ENCODE data around the gene KRT10.
"Not testable (repeated sequence)": the region's sequence is repeated elsewhere in the genome, so short reads cannot be mapped to it uniquely, and the experiment has no call there.

The KRT10 gene

GRCh38 chr17:40822132-40822812 lies at the start of gene KRT10:
Gene KRT10 (minus strand): TSS chr17:40822614. CDS start chr17:40822585, 29 bp downstream.
- no peak for DNase-seq

GRCh38 chr17:40871316-40871715 lies 48.9 kb upstream of the KRT10 start:
- no peak for DNase-seq

GRCh38 chr17:40870136-40870535 lies 47.7 kb upstream of the KRT10 start:
- no peak for DNase-seq

DNA sequence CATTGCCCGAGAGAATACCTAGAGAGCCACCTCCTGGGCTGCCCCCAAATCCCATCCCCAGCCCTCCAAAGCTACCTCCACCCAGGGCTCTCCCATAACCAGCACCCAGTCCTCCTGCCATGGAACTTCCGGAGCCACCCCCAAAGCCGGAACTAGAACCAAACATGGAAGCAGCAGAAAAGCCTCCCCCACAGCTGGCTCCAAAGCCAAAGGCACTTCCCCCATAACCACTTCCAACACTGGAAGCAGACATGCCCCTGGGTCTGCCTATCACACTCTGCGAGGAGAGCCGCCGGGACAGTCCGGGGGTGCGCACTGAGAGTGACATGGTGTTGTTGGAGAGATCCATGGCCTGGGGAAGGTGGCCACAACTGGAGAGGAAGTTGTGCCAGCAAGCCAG lies 44.4 kb upstream of the KRT10 start, which contains the start of gene KRT12:
Gene KRT12 (minus strand): TSS at position 386 of the 400 bp plus-strand sequence. CDS start 37 bp downstream, at position 349.
- DNase-seq, result no peak

GRCh38 chr17:40864661-40865390 lies 42.4 kb upstream of the KRT10 start:
- no peak for DNase-seq

GRCh38 chr17:40862985-40863733 lies 40.7 kb upstream of the KRT10 start:
- DNase-seq, result no peak

- no peak for DNase-seq
Observed at GRCh38 chr17:40859536-40859935, 37.1 kb upstream of the KRT10 start.

DNA sequence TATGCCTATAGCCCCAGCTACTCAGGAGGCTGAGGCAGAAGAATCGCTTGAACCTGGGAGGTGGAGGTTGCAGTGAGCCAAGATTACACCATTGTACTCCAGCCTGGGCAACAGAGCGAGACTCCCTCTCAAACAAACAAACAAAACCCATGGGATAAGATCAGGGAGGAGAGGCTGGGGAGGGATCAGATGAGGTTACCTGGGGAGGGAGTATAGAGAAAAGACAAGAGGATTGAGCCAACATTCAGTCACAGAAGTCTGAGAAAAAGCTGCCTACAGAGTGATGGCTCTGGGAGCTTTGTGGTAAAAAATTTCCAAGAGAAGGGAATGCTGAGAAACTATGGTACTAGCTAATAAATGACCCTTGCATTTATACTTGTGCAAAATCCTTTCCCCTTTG lies 36.3 kb upstream of the KRT10 start:
- DNase-seq, result not testable (repeated sequence)

GRCh38 chr17:40857535-40857934 lies 35.1 kb upstream of the KRT10 start:
- no peak for DNase-seq

DNA sequence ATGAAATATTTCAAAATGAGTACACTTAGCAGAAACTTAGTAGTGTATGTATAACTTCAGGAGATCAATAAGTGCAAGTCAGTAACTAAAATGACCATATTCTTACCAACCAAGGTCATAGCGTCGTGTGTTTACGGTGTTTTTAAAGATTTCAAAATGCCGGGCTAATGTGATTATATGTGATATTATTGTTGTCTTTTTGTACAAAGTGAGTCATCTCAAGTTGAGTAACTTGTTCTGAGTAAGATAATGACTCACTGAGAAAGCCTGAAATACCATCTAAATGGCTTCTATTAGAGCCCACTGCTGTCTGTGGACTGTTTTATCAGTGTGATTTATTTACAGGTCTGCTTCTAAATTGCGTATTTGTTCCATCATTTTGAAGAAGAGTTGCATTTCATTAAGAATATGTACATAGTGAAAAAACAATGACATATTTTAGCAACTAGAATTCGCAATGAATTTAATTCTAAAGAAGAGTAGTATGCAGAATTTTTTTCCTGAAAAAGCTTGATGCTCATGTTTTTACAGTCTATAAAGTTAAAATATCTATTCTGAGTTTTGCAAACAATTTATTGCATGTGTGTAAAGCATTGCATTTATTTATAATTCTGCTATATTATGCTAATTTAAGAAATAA lies 31.9 kb upstream of the KRT10 start:
- DNase-seq, result no peak

- no peak for DNase-seq
Observed at GRCh38 chr17:40852364-40852763, 29.9 kb upstream of the KRT10 start.

GRCh38 chr17:40850293-40850972 lies 28.0 kb upstream of the KRT10 start:
- DNase-seq, result no peak

DNA sequence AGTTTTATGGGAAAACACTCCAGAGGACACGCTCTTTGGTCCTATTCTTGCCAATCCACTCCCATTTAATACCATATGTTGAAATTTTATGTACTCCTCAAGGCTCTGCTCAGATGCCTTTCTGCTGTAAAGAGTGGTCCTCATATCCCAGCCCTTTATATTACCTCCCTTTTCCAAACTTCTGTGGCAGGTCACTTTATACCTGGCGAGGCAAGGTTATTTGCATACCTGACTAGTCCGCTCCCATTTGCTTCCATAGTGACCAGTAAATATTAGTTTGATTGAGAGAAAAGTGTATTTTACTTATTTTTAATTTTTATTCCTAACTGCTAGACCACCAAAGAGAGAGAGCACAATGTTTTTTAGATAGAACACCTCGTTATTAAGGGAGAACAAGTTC lies 27.3 kb upstream of the KRT10 start:
- DNase-seq, result no peak

DNA sequence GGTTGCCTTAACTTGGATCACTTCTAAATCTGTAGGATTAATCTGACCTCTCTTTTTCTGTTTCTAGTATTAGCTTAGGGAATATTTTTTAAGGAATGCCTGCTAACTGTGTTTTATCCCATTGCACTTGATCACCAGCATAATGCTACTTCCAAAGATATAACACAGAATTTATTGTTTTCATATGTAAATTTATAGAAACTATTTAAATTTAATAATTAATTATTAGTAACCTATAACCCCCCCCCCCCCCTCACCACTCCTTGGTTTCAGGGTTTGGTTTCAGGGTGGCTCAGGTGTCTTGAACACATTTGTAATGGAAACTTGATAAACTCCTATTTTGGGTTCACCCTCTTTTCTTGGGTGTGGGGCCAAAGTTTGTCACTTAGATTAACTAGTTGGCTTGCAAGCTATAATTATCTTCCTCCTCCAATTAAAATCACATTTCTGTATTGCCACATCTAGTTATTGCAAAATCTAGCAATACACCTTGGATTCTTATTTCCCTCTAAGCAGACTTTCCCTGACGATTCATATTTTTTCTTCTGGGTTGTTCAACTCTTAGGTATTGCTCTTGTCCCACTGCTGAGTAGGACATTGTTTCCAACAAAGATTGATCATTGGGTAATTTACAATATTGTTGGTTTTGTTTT lies 26.3 kb upstream of the KRT10 start:
- DNase-seq, result no peak

DNA sequence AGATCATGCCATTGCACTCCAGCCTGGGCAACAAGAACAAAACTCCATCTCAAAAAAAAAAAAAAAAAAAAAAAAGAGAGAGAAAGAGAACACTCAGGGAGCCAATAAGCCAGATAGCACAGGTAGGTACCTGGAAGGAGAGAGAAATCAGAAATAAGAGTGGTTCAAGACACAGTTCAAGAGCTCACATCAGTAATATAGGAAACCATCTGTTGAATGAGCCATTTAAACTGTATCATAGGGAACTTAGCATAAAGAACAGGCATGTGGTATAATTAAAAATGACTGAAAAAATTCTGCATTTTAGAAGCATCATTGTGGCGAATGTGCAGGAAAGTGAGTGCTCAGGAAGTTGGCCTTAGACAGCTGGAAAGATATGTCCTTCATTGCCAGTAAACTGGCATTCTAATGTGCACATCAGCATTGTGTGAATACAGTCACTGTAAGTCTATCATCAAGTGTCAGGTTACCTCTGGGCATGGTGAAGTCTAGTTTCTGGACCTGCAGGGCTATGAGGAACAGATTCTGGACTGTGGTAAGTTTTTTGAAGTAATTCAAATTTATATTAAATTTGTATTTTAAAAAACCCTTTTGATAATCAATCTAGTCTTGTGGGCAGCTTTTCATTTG lies 24.2 kb upstream of the KRT10 start:
- DNase-seq, result no peak

DNA sequence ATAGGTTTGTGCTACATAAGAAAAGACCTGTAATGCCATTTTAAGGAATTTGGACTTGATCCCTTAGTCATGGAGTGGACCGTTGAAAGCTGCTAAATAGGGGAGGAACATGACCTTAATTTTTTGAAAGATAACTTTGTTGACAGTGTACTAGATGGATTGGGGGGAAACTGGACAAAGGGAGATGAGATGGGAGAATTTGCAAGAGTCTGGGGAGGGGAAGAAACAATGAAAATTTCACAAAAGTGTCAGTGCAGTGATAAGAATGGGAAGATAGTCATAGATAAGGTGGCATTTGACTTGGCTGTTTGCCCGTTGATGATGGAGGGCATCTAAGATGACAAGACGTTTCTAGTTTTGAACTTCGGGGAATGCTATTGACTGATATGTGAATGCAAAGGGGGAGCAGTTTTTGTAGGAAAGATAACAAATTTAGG lies 22.3 kb upstream of the KRT10 start:
- no peak for DNase-seq

- DNase-seq, result no peak
Observed at GRCh38 chr17:40843242-40843641, 20.8 kb upstream of the KRT10 start.

DNA sequence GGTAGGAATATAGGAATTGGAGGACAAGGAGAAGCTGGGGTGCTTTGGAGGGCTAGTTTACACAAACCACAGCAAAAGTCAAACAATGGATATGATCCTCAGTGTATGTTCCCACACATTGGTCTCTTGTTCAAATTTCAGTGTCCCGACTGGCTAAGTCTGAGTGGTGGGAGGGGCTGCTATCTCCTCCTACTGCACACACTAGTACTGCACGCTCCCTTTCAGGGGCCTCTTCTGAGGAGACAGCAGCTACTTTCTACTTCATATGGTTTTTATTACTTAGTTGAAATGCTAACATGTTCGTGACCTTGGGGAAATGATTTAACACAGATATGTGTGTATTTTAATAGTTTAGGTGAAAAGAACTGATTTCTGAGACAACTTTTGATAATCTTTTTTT lies 18.8 kb upstream of the KRT10 start:
- DNase-seq, result no peak

DNA sequence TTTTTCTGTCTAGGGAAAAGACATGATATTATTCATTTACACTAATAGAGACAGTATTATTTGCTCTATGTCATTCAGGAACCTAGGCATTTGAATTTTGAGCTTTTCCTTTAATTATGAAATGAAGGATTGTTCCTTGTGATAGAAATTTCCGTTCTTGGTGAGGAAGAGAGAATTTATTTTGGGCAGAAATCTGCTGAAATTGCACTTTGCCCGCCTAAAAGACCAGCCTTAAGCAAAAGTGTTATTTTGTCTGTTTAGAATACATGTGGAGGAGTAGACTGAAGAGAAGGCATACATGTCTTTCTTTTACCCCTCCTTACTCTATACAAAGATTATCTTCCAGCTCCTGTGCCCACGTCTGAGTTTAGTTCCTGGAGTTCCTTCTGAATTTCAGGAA lies 16.8 kb upstream of the KRT10 start:
- no peak for DNase-seq

- no peak for DNase-seq
Observed at GRCh38 chr17:40836020-40836419, 13.6 kb upstream of the KRT10 start.

- DNase-seq, result no peak
Observed at GRCh38 chr17:40833882-40834281, 11.5 kb upstream of the KRT10 start.

DNA sequence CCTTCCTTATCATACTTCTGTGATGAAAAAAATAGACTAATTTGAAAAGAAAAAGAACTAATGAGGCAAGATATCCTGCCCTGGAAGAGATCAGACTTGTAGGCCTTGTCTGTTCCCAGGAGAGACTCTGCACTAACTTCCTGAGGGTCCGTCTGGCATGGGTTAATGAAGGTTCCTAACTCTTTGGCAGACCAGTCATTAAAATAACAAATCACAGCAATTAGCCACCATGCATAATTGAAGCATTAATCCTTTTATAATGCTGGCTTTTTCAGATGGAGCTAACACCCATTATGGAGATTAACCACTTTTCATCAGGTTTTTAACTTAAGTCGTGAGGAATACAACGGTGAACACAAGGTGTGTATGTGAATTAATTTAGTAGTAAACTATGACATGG lies 10.4 kb upstream of the KRT10 start:
- no peak for DNase-seq
